PFSK-1 (cell line): Measurements from ENCODE around the gene LRRC8B.

Experiments used
- FOXP2 ChIP-seq: optimal IDR thresholded peaks from 2 replicates; pipeline ENCODE3; 2011; ENCODE audit warnings: borderline replicate concordance, control low read depth, inconsistent platforms; ENCODE audit not compliant: insufficient read depth; ENCODE audit errors: extremely low read length, extremely low read depth
- POLR2AphosphoS5 ChIP-seq: IDR thresholded peaks from 2 replicates; pipeline ENCODE4 v1.6.1; 2012; ENCODE audit warnings: low read depth, mild to moderate bottlenecking, control low read depth, low read length, moderate library complexity
- REST ChIP-seq, 2 experiments: IDR thresholded peaks; 2 replicates each; pipeline versions ENCODE4 v1.6.1 to v1.8.0; 2011 to 2012; ENCODE audit warnings: low read depth in 2 of 2, low read length in 2 of 2, control low read depth in 1 of 2, inconsistent platforms in 1 of 2, mild to moderate bottlenecking in 1 of 2, moderate library complexity in 1 of 2; ENCODE audit not compliant: insufficient read depth in 1 of 2
- SIN3A ChIP-seq: IDR thresholded peaks from 2 replicates; pipeline ENCODE4 v1.6.1; 2012; ENCODE audit warnings: mild to moderate bottlenecking, low read length, moderate library complexity, borderline replicate concordance; ENCODE audit not compliant: insufficient read depth
- TAF1 ChIP-seq: IDR thresholded peaks from 2 replicates; pipeline ENCODE4 v1.6.1; 2012; ENCODE audit warnings: low read length, control low read depth, borderline replicate concordance; ENCODE audit not compliant: insufficient read depth

Gene LRRC8B

GRCh38 chr1:89578151-89578550, 53.5 kb downstream of the LRRC8B start:
- no peak for TF ChIP-seq SIN3A
- TF ChIP-seq TAF1: no peak

GRCh38 chr1:89578946-89579684, 54.5 kb downstream of the LRRC8B start:
- TF ChIP-seq FOXP2 (no peak), POLR2AphosphoS5 (no peak), TAF1 (no peak), REST (IDR thresholded peaks at IDR 0.05; ENCODE audit: insufficient read depth in 1 of 2, low read depth in 2 of 2, low read length in 2 of 2) (no peak), SIN3A (no peak)

GRCh38 chr1:89580036-89580435, 55.4 kb downstream of the LRRC8B start:
- TF ChIP-seq POLR2AphosphoS5: no peak
- TF ChIP-seq FOXP2: no peak
- no peak for TF ChIP-seq TAF1
- no peak for TF ChIP-seq REST (IDR thresholded peaks at IDR 0.05; ENCODE audit: insufficient read depth in 1 of 2, low read depth in 2 of 2, low read length in 2 of 2)
- no peak for TF ChIP-seq SIN3A

GRCh38 chr1:89581859-89582258, 57.2 kb downstream of the LRRC8B start:
- TF ChIP-seq REST (IDR thresholded peaks at IDR 0.05; ENCODE audit: insufficient read depth in 1 of 2, low read depth in 2 of 2, low read length in 2 of 2) (no peak), TAF1 (no peak), POLR2AphosphoS5 (no peak), SIN3A (no peak), FOXP2 (no peak)

GRCh38 chr1:89582571-89582970, 57.9 kb downstream of the LRRC8B start:
- no peak for TF ChIP-seq POLR2AphosphoS5
- TF ChIP-seq FOXP2: no peak
- TF ChIP-seq TAF1: no peak
- TF ChIP-seq SIN3A: no peak
- TF ChIP-seq REST (IDR thresholded peaks at IDR 0.05; ENCODE audit: insufficient read depth in 1 of 2, low read depth in 2 of 2, low read length in 2 of 2): no peak
